Stomach (tissue), 4 donors: ENCODE measurements around the gene MYCBPAP.

ENCODE experiments used
- CTCF ChIP-seq, 7 experiments: fragments of 450-650 bp in 4 of 7; fragments of 200-600 bp in 3 of 7; sonication (generic) in 3 of 7; IDR thresholded peaks; one replicate each; pipeline ENCODE4 v1.5.1; 2016 to 2019; ENCODE audit warnings: antibody characterized with exemption in 7 of 7, control low read depth in 2 of 7, mild to moderate bottlenecking in 1 of 7
- EP300 ChIP-seq: sonication (generic); formaldehyde crosslinking; IDR thresholded peaks from one replicate; pipeline ENCODE4 v1.6.1; 2017; ENCODE audit warnings: antibody characterized with exemption
- POLR2AphosphoS5 ChIP-seq, 3 donors: sonication (generic); formaldehyde crosslinking; IDR thresholded peaks; one replicate each; pipeline ENCODE4 v1.6.1; 2016; ENCODE audit warnings: antibody characterized with exemption in 3 of 3

GRCh38 chr17:50534222-50534978 lies 26.2 kb downstream of the MYCBPAP start:
- TF ChIP-seq CTCF (IDR thresholded peaks at IDR 0.05) (peak in 4 of 7 experiments; percentile 15 to 57 (median 34)), POLR2AphosphoS5 (IDR thresholded peaks at IDR 0.05) (peak in 2 of 3 donors; percentile 84 to 88), EP300 (no peak)
